ENCODE results near the gene SLC5A10. TPM values are rescaled to one million over a fixed set of nuclear protein-coding genes. Genes with fewer than 3 reads are reported as not detected.
A peak's percentile ranks its signal among the peaks of the same experiment; 100 is the strongest.

Gene SLC5A10
- total RNA-seq, 4 donors from 2014 or later: not detected

GRCh38 chr17:18958611-18959010, 6.6 kb downstream of the SLC5A10 start:
- intact Hi-C loops (cut with DNase I; ENCODE audit: low total_unique reads): no loop called here
- H3K27ac ChIP-seq: no peak overlapping the region
- H3K9me3 ChIP-seq: no peaks in the 10 kb centered on the region

DNA sequence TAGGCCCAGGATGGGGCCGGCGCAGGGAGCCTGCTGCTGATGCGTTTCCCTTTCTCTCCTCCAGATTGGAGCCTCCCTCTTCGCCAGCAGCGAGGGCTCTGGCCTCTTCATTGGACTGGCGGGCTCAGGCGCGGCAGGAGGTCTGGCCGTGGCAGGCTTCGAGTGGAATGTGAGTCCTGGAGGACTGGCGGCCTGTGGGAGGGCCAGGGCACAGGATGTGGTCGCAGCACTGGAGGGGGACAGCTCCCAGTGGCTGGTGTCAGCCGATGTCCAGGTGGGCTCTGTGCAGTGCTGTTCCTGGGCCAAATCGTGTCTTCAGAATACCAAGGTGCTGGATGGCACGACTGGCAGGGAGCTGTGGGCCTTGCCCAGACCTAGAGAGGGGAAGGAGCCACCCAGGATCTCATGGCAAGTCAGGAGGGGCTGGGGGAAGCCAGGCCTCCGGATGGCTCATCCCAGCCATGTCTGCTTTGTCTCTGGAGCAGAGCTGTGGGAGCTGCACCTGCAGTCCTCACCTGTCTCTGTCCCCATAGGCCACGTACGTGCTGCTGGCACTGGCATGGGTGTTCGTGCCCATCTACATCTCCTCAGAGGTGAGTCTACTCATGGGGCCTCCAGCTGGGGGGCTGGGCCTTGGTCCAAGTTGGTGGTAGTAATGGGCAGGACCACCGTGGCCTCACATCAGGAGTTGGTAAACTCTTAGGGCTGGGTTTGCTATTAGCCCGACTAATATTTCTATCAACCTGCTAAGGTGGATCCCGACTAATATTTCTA, 7.3 kb downstream of the SLC5A10 start:
- DNase-seq: no peak
- Histone ChIP-seq H3K27me3 (no peaks in the 10 kb centered on the region), H3K9me3 (no peaks in the 10 kb centered on the region), H3K36me3 (no peaks in the 10 kb centered on the region), H3K4me1 (peaks cover 0 to 4% of the 10 kb centered on the region in 2 donors), H3K27ac (no peak overlapping the region), H3K4me3 (no peak overlapping the region)
- intact Hi-C loops (cut with DNase I; ENCODE audit: low total_unique reads): no loop called here
- TF ChIP-seq CTCF (IDR thresholded peaks at IDR 0.05): no peak
- no peak for TF ChIP-seq POLR2A (IDR thresholded peaks at IDR 0.05)

More at GRCh38 chr17:18958611-18959010, 6.6 kb downstream of the SLC5A10 start:
- Histone ChIP-seq H3K36me3 (no peaks in the 10 kb centered on the region), H3K4me1 (peaks cover 0 to 4% of the 10 kb centered on the region in 2 donors), H3K4me3 (no peak overlapping the region), H3K27me3 (no peaks in the 10 kb centered on the region)
- TF ChIP-seq CTCF (IDR thresholded peaks at IDR 0.05): no peak
- no peak for TF ChIP-seq POLR2A (IDR thresholded peaks at IDR 0.05)
- no peak for DNase-seq

DNA sequence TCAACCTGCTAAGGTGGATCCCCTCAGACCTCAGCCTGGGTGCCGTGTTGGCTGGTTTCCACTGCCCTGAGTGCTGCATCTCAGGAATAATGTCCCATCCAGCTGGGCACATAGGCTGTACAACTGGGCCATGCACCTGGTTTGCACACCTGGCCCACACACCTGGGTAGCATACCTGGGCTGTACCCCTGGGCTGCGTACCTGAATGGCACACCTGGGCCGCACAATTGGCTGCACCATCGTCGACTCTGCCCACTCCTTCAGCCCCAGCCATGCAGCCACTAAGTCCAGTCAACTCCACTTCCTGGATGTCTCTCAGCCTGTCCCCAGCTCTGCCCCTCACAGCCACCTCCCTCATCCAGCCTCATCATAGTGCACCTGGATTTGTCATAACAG, 7.9 kb downstream of the SLC5A10 start:
- H3K4me1 ChIP-seq: peaks cover 0 to 4% of the 10 kb centered on the region in 2 donors
- H3K9me3 ChIP-seq: no peaks in the 10 kb centered on the region
- H3K36me3 ChIP-seq: no peaks in the 10 kb centered on the region
- no peak for DNase-seq
- no peak for TF ChIP-seq CTCF (IDR thresholded peaks at IDR 0.05)
- no peak for TF ChIP-seq POLR2A (IDR thresholded peaks at IDR 0.05)
- H3K27ac ChIP-seq: no peak overlapping the region
- no peaks in the 10 kb centered on the region for H3K27me3 ChIP-seq
- H3K4me3 ChIP-seq: no peak overlapping the region
- intact Hi-C loops (cut with DNase I; ENCODE audit: low total_unique reads): no loop called here

DNA sequence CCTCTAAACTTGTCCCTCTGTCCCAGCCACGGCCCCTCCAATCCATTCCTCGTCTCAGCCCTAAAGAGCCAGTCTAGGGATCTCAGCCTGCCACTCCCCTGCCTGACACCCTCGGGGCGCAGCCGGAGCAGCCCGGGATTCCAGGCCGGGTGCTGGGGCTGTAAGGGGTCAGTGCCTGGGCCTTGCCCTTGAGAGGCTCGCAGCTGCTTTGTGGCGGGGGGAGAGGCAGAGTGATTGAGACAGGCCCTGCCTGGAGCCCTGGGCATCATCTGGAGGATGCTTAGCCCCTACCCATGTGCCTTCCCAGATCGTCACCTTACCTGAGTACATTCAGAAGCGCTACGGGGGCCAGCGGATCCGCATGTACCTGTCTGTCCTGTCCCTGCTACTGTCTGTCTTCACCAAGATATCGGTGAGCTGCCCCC, 8.3 kb downstream of the SLC5A10 start:
- no peaks in the 10 kb centered on the region for H3K9me3 ChIP-seq
- TF ChIP-seq POLR2A (IDR thresholded peaks at IDR 0.05): no peak
- no peak for TF ChIP-seq CTCF (IDR thresholded peaks at IDR 0.05)
- no peaks in the 10 kb centered on the region for H3K27me3 ChIP-seq
- H3K36me3 ChIP-seq: no peaks in the 10 kb centered on the region
- no peak overlapping the region for H3K4me3 ChIP-seq
- intact Hi-C loops (cut with DNase I; ENCODE audit: low total_unique reads): no loop called here
- H3K27ac ChIP-seq: no peak overlapping the region
- DNase-seq: no peak
- peaks cover 0 to 4% of the 10 kb centered on the region in 2 donors for H3K4me1 ChIP-seq

- Histone ChIP-seq H3K27ac (no peak overlapping the region), H3K9me3 (no peaks in the 10 kb centered on the region), H3K4me3 (no peak overlapping the region), H3K4me1 (peaks cover 0 to 4% of the 10 kb centered on the region in 2 donors), H3K36me3 (no peaks in the 10 kb centered on the region), H3K27me3 (no peaks in the 10 kb centered on the region)
- intact Hi-C loops (cut with DNase I; ENCODE audit: low total_unique reads): no loop called here
- no peak for TF ChIP-seq POLR2A (IDR thresholded peaks at IDR 0.05)
- TF ChIP-seq CTCF (IDR thresholded peaks at IDR 0.05): peak; percentile 79 to 87 (median 81)
- peak; percentile 67 to 75 for DNase-seq
Measured at GRCh38 chr17:18960803-18961511, 9.0 kb downstream of the SLC5A10 start.
